Upper lobe of left lung (tissue), 4 donors: ENCODE measurements around the gene CTH.

Experiments
- CTCF ChIP-seq, 6 experiments: fragments of 450-650 bp in 4 of 6; fragments of 200-600 bp in 2 of 6; sonication (generic) in 2 of 6; IDR thresholded peaks; one replicate each; pipeline ENCODE4 v1.5.1; 2016 to 2019; ENCODE audit warnings: antibody characterized with exemption in 6 of 6
- EP300 ChIP-seq, 4 donors: sonication (generic); formaldehyde crosslinking; IDR thresholded peaks; one replicate each; pipeline ENCODE4 v1.5.1; 2017; ENCODE audit warnings: antibody characterized with exemption in 4 of 4, control low read depth in 2 of 4
- POLR2A ChIP-seq, 4 donors: fragments of 450-650 bp; IDR thresholded peaks; one replicate each; pipeline ENCODE4 v1.5.1; 2016 to 2017; ENCODE audit warnings: antibody characterized with exemption in 4 of 4, mild to moderate bottlenecking in 2 of 4
- POLR2AphosphoS5 ChIP-seq, 2 donors: sonication (generic); formaldehyde crosslinking; IDR thresholded peaks; one replicate each; pipeline ENCODE4 v1.5.1; 2017; ENCODE audit warnings: antibody characterized with exemption in 2 of 2

- TF ChIP-seq CTCF (IDR thresholded peaks at IDR 0.05), result no peak
- no peak for TF ChIP-seq POLR2AphosphoS5 (IDR thresholded peaks at IDR 0.05)
- TF ChIP-seq POLR2A (IDR thresholded peaks at IDR 0.05), result no peak
- no peak for TF ChIP-seq EP300 (IDR thresholded peaks at IDR 0.05)
Observed at GRCh38 chr1:70415882-70416281, 4.8 kb downstream of the CTH start.
